HUES6 (cell line): ENCODE results near the gene XRCC5.

ENCODE experiments used
- H3K27ac ChIP-seq: 2 replicates; pipeline ENCODE4 v1.7.0; 2013; ENCODE audit warnings: low read depth, mild to moderate bottlenecking, low read length, inconsistent platforms
- H3K27me3 ChIP-seq: 2 replicates; pipeline ENCODE4 v1.6.1; 2013; ENCODE audit warnings: low read length; ENCODE audit not compliant: control insufficient read depth, insufficient read depth
- H3K36me3 ChIP-seq: 2 replicates; pipeline ENCODE4 v1.6.1; 2013; ENCODE audit warnings: low read length; ENCODE audit not compliant: control insufficient read depth, insufficient read depth
- H3K4me1 ChIP-seq: 2 replicates; pipeline ENCODE4 v1.6.1; 2013; ENCODE audit warnings: low read length; ENCODE audit not compliant: control insufficient read depth, insufficient read depth
- H3K4me3 ChIP-seq: 2 replicates; pipeline ENCODE4 v1.5.1; 2013; ENCODE audit warnings: low read depth, low read length
- H3K9ac ChIP-seq: one replicate; pipeline ENCODE4 v1.6.1; 2013; ENCODE audit warnings: mild to moderate bottlenecking, low read length
- H3K9me3 ChIP-seq: 2 replicates; pipeline ENCODE4 v1.6.1; 2013; ENCODE audit warnings: low read depth, low read length; ENCODE audit not compliant: control insufficient read depth, insufficient read depth

Gene XRCC5

GRCh38 chr2:216110620-216111019 lies 1.5 kb downstream of the XRCC5 start:
- peak overlapping the region; percentile 97 for H3K4me3 ChIP-seq
- H3K36me3 ChIP-seq = peaks cover 50% of the 10 kb centered on the region
- peak overlapping the region; percentile 100 for H3K9ac ChIP-seq
- H3K27ac ChIP-seq = no peak overlapping the region
- no peaks in the 10 kb centered on the region for H3K9me3 ChIP-seq
- peaks cover 28% of the 10 kb centered on the region for H3K4me1 ChIP-seq
- no peaks in the 10 kb centered on the region for H3K27me3 ChIP-seq

GRCh38 chr2:216111122-216111521 lies 2.0 kb downstream of the XRCC5 start:
- Histone ChIP-seq H3K4me3 (no peak overlapping the region), H3K9ac (no peak overlapping the region), H3K36me3 (peaks cover 55% of the 10 kb centered on the region), H3K9me3 (no peaks in the 10 kb centered on the region), H3K27ac (no peak overlapping the region), H3K4me1 (peaks cover 33% of the 10 kb centered on the region), H3K27me3 (no peaks in the 10 kb centered on the region)

DNA sequence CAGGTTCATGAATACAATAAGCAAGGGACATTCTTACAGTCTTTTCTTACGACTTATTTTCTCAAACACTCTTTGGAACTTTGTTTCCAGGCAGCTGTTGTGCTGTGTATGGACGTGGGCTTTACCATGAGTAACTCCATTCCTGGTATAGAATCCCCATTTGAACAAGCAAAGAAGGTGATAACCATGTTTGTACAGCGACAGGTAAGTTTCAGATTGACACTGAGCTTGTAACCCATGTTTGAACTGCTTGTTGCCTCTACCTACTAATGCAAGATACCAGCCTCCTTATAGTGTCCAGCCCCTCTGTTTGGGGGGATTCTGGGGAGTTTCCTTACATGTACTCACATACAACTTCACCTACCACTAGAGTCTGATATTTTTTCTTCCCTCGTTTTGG lies 3.8 kb downstream of the XRCC5 start:
- Histone ChIP-seq H3K27ac (no peak overlapping the region), H3K9ac (no peak overlapping the region), H3K27me3 (no peaks in the 10 kb centered on the region), H3K36me3 (peaks cover 73% of the 10 kb centered on the region), H3K4me1 (peaks cover 28% of the 10 kb centered on the region), H3K4me3 (no peak overlapping the region), H3K9me3 (no peaks in the 10 kb centered on the region)

GRCh38 chr2:216113572-216113971 lies 4.4 kb downstream of the XRCC5 start:
- no peak overlapping the region for H3K27ac ChIP-seq
- no peak overlapping the region for H3K9ac ChIP-seq

GRCh38 chr2:216114382-216114713 lies 5.2 kb downstream of the XRCC5 start:
- Histone ChIP-seq H3K4me3 (no peak overlapping the region), H3K27ac (no peak overlapping the region), H3K9ac (no peak overlapping the region), H3K36me3 (peaks cover 87% of the 10 kb centered on the region), H3K9me3 (no peaks in the 10 kb centered on the region), H3K27me3 (no peaks in the 10 kb centered on the region), H3K4me1 (peaks cover 21% of the 10 kb centered on the region)

More at GRCh38 chr2:216113572-216113971, 4.4 kb downstream of the XRCC5 start:
- H3K4me3 ChIP-seq = no peak overlapping the region
- no peaks in the 10 kb centered on the region for H3K27me3 ChIP-seq
- H3K36me3 ChIP-seq = peaks cover 79% of the 10 kb centered on the region
- peaks cover 22% of the 10 kb centered on the region for H3K4me1 ChIP-seq
- no peaks in the 10 kb centered on the region for H3K9me3 ChIP-seq

DNA sequence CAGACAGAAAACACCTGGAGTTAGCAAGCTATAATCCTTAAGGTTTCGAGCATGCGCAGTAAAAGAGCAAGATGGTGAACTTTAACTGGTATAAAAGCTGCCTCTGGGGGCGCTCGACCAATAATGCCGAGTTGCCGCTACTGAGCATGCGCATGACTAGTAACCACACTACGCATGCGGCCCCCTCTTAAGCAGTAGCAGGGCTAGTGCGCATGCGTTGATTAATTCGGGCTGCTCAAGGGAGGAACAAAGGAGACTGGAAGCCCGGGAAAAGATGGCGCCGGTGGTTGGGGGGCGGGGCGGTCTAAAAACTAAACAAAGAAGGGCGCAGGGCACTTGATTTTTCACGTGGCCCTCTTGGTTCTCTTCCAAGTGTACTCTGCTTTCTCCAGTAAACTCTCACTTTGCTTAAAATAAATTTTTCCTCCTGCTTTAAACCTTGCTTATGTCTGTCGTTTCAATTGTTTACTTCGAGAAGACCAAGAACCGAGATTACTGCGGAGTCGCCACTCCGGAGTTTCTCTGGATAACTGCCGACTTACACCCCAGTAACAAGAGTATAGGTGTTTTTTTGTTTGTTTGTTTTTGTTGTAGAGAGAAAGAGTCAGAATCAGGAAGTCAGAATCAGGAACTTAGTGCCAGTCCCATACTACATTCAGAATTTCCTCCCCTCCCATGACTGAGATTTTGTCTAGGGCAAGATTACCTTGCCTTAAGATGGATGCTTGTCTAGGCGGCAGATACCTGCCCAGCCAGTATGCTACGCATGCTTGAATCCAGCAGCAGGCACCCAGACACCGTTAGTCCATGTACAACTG lies 5.8 kb downstream of the XRCC5 start:
- H3K4me1 ChIP-seq = peaks cover 21% of the 10 kb centered on the region
- peak overlapping the region; percentile 100 for H3K27ac ChIP-seq
- no peaks in the 10 kb centered on the region for H3K27me3 ChIP-seq
- peak overlapping the region; percentile 98 for H3K9ac ChIP-seq
- peak overlapping the region; percentile 63 for H3K4me3 ChIP-seq
- peaks cover 93% of the 10 kb centered on the region for H3K36me3 ChIP-seq
- no peaks in the 10 kb centered on the region for H3K9me3 ChIP-seq

DNA sequence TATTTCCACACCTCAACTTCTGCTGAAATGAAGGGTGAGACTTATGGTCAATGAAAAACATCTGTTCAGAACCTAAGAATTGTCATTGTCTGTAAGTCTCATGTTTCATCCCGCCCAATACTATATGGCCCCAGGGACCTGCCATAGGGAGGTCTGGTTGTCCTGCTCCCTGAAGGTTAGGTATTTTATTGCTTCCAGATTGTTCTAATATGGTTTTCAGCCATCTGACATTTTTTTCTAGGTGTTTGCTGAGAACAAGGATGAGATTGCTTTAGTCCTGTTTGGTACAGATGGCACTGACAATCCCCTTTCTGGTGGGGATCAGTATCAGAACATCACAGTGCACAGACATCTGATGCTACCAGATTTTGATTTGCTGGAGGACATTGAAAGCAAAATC lies 7.3 kb downstream of the XRCC5 start:
- peaks cover 17% of the 10 kb centered on the region for H3K4me1 ChIP-seq
- no peaks in the 10 kb centered on the region for H3K27me3 ChIP-seq
- H3K4me3 ChIP-seq = no peak overlapping the region
- H3K9ac ChIP-seq = no peak overlapping the region
- H3K9me3 ChIP-seq = no peaks in the 10 kb centered on the region
- no peak overlapping the region for H3K27ac ChIP-seq
- peaks cover 96% of the 10 kb centered on the region for H3K36me3 ChIP-seq

DNA sequence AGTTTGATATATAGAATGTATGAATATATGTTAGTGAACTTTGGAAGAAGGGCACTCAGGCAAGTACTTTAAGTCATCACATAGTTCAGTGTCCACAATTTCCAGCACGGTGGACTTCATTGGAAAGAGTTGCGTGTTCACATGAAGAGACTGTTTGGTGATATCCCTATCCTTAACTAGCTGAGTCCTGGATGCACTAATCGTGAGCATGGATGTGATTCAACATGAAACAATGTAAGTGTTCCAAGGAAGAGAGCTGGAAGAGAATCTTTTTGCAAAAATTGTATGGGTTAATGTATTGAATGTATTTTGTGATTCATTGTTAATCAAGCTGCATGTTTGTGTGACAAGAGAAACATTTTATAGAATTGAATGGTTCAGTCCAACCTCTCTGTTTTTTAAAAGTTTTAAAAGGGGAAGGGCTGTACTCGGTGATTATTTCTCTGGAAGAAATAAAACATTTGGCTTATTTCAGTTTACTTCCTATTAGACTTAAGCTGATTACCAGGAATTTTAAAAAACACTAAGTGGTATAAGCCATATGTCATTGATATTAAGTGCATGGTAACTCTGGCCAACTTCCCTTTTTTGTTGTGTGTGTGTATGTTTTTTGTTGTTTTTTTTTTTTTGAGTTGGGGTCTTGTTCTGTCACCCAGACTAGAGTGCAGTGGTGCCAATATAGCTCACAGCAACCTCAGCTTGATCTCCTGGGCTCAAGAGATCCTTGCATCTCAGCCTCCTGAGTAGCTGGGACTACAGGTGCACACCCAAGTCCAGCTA lies 8.6 kb downstream of the XRCC5 start:
- Histone ChIP-seq H3K4me3 (no peak overlapping the region), H3K9ac (no peak overlapping the region), H3K36me3 (peaks cover 96% of the 10 kb centered on the region), H3K4me1 (peaks cover 17% of the 10 kb centered on the region), H3K27ac (no peak overlapping the region), H3K9me3 (no peaks in the 10 kb centered on the region), H3K27me3 (no peaks in the 10 kb centered on the region)

DNA sequence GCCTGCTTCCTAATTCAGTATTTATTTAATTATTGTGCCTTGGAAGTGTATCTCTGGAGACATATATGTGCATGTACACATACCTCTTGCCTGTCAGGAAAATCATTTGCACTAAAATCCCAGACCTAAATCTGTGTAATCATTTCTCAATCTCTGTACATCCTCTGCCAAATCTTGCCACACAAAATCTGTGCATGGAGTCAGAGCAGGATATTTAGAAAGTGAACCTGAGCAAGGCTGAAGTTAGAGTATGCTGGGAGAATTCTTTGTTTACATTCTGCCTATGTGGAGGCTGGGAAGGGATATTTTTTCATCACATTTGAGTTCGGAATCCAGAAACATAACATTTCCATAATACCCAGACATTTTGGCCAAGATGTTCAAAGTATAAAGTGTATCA lies 9.3 kb downstream of the XRCC5 start:
- no peak overlapping the region for H3K27ac ChIP-seq
- peaks cover 96% of the 10 kb centered on the region for H3K36me3 ChIP-seq
- H3K9me3 ChIP-seq = no peaks in the 10 kb centered on the region

GRCh38 chr2:216119146-216119545 lies 10.0 kb downstream of the XRCC5 start:
- H3K4me1 ChIP-seq = peaks cover 17% of the 10 kb centered on the region
- no peaks in the 10 kb centered on the region for H3K9me3 ChIP-seq
- H3K27ac ChIP-seq = no peak overlapping the region
- H3K9ac ChIP-seq = no peak overlapping the region
- peaks cover 96% of the 10 kb centered on the region for H3K36me3 ChIP-seq
- no peaks in the 10 kb centered on the region for H3K27me3 ChIP-seq
- H3K4me3 ChIP-seq = no peak overlapping the region

More for the DNA sequence above, 9.3 kb downstream of the XRCC5 start:
- Histone ChIP-seq H3K9ac (no peak overlapping the region), H3K4me3 (no peak overlapping the region), H3K27me3 (no peaks in the 10 kb centered on the region), H3K4me1 (peaks cover 17% of the 10 kb centered on the region)

DNA sequence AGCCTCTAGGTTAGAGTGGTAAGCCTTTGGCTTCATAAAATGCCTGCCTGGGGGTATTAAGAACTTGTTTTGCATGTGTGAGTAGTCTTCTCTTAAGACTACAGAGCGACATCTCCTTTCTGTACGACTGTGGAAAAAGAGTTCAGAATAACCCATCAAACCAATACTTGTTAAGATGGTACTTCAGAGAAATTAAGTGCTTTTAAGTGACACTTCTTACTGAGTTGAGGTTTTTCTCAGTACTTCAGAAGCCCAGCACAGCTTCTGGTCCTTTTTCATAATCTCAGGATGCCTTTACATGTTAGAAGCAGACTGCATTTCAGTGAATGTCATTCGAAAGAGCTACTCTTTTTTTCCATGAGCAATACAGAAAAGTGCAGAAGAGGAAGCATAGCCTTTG lies 10.8 kb downstream of the XRCC5 start:
- no peaks in the 10 kb centered on the region for H3K9me3 ChIP-seq
- no peaks in the 10 kb centered on the region for H3K27me3 ChIP-seq
- peaks cover 100% of the 10 kb centered on the region for H3K36me3 ChIP-seq
- no peak overlapping the region for H3K4me3 ChIP-seq
- H3K9ac ChIP-seq = no peak overlapping the region
- H3K4me1 ChIP-seq = peaks cover 12% of the 10 kb centered on the region
- no peak overlapping the region for H3K27ac ChIP-seq
